ENCODE measurements around the gene MARF1. TPM values are rescaled to one million over a fixed set of nuclear protein-coding genes. Genes with fewer than 3 reads are reported as not detected.
A peak's percentile ranks its signal among the peaks of the same experiment; 100 is the strongest.
"Not testable (repeated sequence)": the region's sequence is repeated elsewhere in the genome, so short reads cannot be mapped to it uniquely, and the experiment has no call there.

MARF1 gene
- total RNA-seq, 6 donors from 2014 or later = 27.2 to 94.3 (median 71.3) TPM

GRCh38 chr16:15607700-15608396 is 35.1 kb downstream of the MARF1 start:
- Histone ChIP-seq H3K4me1 (peaks cover 0 to 7% (median 1%) of the 10 kb centered on the region in 4 donors), H3K4me3 (no peak overlapping the region), H3K27ac (peak overlapping the region in 3 of 4 donors; percentile 0 to 69 (median 49)), H3K27me3 (no peaks in the 10 kb centered on the region), H3K36me3 (peaks cover 27 to 97% (median 86%) of the 10 kb centered on the region in 4 donors), H3K9me3 (no peaks in the 10 kb centered on the region)
- 59 to 74% methylated on average over 8 to 13 of the region's 13 CpGs for WGBS, 2 donors
- TF ChIP-seq POLR2A (IDR thresholded peaks at IDR 0.05) = peak in 1 of 4 donors; percentile 40
- TF ChIP-seq POLR2AphosphoS5 (IDR thresholded peaks at IDR 0.05) = peak; percentile 6 to 40
- peak in 1 of 4 donors; percentile 2 for TF ChIP-seq EP300 (IDR thresholded peaks at IDR 0.05)
- TF ChIP-seq CTCF (IDR thresholded peaks at IDR 0.05) = no peak
- DNase-seq (peak in 1 of 2 donors; percentile 71), ATAC-seq (ENCODE audit: low FRiP score in 2 of 2) (peak; percentile 53 to 87)

- not testable (repeated sequence) for H3K9me3 ChIP-seq, DNase-seq
- H3K27ac ChIP-seq = peak overlapping the region in 3 of 4 donors; percentile 0 to 69 (median 49)
Measured at GRCh38 chr16:15607221-15607699, 35.7 kb downstream of the MARF1 start.

GRCh38 chr16:15606518-15607220 is 36.3 kb downstream of the MARF1 start:
- peaks cover 0 to 7% (median 1%) of the 10 kb centered on the region in 4 donors for H3K4me1 ChIP-seq
- peaks cover 22 to 97% (median 86%) of the 10 kb centered on the region in 4 donors for H3K36me3 ChIP-seq
- TF ChIP-seq CTCF (IDR thresholded peaks at IDR 0.05) = no peak
- TF ChIP-seq POLR2AphosphoS5 (IDR thresholded peaks at IDR 0.05) = no peak
- no peak for TF ChIP-seq EP300 (IDR thresholded peaks at IDR 0.05)
- TF ChIP-seq POLR2A (IDR thresholded peaks at IDR 0.05) = no peak
- peak overlapping the region in 3 of 4 donors; percentile 0 to 69 (median 49) for H3K27ac ChIP-seq
- peak in 1 of 2 donors; percentile 36 for ATAC-seq (ENCODE audit: low FRiP score in 2 of 2)
- no peaks in the 10 kb centered on the region for H3K27me3 ChIP-seq
- 93 to 97% methylated on average over 5 of the region's 5 CpGs for WGBS, 2 donors
- no peak overlapping the region for H3K4me3 ChIP-seq
- DNase-seq = no peak
- H3K9me3 ChIP-seq = no peaks in the 10 kb centered on the region

More at GRCh38 chr16:15607221-15607699, 35.7 kb downstream of the MARF1 start:
- 89 to 95% methylated on average over 12 of the region's 12 CpGs for WGBS, 2 donors
- not testable (repeated sequence) for H3K4me1 ChIP-seq; H3K4me3 ChIP-seq; H3K27me3 ChIP-seq; ATAC-seq (ENCODE audit: low FRiP score in 2 of 2)
- H3K36me3 ChIP-seq = peaks cover 24 to 97% (median 86%) of the 10 kb centered on the region in 4 donors

GRCh38 chr16:15605839-15606517 is 37.0 kb downstream of the MARF1 start:
- ATAC-seq (ENCODE audit: low FRiP score in 2 of 2) = no peak
- Histone ChIP-seq H3K9me3 (no peaks in the 10 kb centered on the region), H3K4me3 (no peak overlapping the region), H3K27me3 (no peaks in the 10 kb centered on the region), H3K4me1 (peaks cover 0 to 7% (median 1%) of the 10 kb centered on the region in 4 donors), H3K36me3 (peaks cover 21 to 97% (median 87%) of the 10 kb centered on the region in 4 donors), H3K27ac (no peak overlapping the region)
- 93 to 96% methylated on average over 13 of the region's 13 CpGs for WGBS, 2 donors
- TF ChIP-seq CTCF (IDR thresholded peaks at IDR 0.05) (no peak), POLR2AphosphoS5 (IDR thresholded peaks at IDR 0.05) (no peak), EP300 (IDR thresholded peaks at IDR 0.05) (no peak), POLR2A (IDR thresholded peaks at IDR 0.05) (no peak)
- no peak for DNase-seq

Data from upper lobe of left lung (tissue), 6 donors.